HUES64 (cell line): ENCODE results near the gene SLC45A1.

Source experiments
- H3K27ac ChIP-seq: 2 replicates; pipeline ENCODE4 v1.7.0; 2013; ENCODE audit warnings: low read depth, low read length, inconsistent platforms
- H3K27me3 ChIP-seq: 2 replicates; pipeline ENCODE4 v1.6.1; 2013; ENCODE audit warnings: mild to moderate bottlenecking, low read length; ENCODE audit not compliant: insufficient read depth
- H3K36me3 ChIP-seq: 2 replicates; pipeline ENCODE4 v1.6.1; 2013; ENCODE audit warnings: mild to moderate bottlenecking, low read length; ENCODE audit not compliant: insufficient read depth
- H3K4me1 ChIP-seq: 2 replicates; pipeline ENCODE4 v1.6.1; 2013; ENCODE audit warnings: mild to moderate bottlenecking, low read length, moderate library complexity; ENCODE audit not compliant: insufficient read depth
- H3K4me3 ChIP-seq: 2 replicates; pipeline ENCODE4 v1.5.1; 2013; ENCODE audit warnings: mild to moderate bottlenecking, low read length, moderate library complexity
- H3K9ac ChIP-seq: 2 replicates; pipeline ENCODE4 v1.6.1; 2013; ENCODE audit warnings: mild to moderate bottlenecking, low read depth, low read length
- H3K9me3 ChIP-seq: 2 replicates; pipeline ENCODE4 v1.6.1; 2013; ENCODE audit warnings: low read depth, low read length; ENCODE audit not compliant: insufficient read depth
- WGBS: fragments of 150-250, 120-280 bp; methylation state at CpG from one replicate; pipeline ENCODE4 v1.1.7; 2013; ENCODE audit warnings: missing lambda C conversion rate; 5-methylcytosine and 5-hydroxymethylcytosine counted together

Gene SLC45A1

DNA sequence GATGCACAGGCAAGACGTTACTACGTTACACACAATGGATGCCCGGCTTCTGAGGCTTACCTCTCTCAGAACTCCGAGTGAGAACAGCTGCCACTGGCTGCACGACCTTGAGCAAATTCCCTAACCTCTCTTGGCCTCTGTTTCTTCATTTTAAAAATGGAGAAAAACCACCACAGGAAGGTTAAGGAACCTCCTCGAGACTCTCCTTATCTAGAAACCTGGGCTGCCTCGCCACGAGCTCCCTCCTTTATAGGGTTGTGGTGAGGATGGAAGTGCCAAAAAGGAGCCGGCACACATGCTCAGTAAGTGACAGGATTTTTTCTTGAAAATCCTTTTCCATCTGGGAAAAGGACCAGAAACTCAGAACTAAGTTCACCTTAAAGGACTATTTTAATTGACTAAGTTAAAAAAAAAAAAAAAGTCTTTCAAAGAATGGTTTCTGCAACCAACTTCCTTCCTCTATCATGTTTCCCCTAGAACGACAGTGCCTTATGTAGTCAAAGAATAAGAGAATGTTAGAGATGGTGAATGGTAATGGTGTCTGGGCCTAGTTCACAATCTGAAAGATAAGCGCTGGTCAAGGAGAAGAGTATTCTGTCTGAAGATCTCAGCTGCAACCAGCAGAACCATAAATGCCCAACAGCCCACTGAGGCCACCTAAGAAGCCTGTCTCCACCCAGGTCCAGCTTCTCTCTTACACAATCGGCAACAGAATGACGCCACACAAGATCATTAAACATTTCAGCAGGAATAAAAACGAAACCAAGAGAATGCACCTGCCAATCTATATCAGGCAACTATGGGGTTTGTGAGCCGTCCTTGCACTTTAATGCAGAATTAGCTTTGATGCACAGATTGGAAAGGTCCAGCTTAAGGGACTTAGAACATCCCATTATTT is 64.9 kb downstream of the SLC45A1 start:
- no peak overlapping the region for H3K9ac ChIP-seq
- no peaks in the 10 kb centered on the region for H3K36me3 ChIP-seq
- H3K4me1 ChIP-seq = peaks cover 37% of the 10 kb centered on the region
- H3K9me3 ChIP-seq = no peaks in the 10 kb centered on the region
- H3K27ac ChIP-seq = 0 out of 2 replicates have a peak overlapping the region, but pooled peaks have one; percentile 1
- H3K4me3 ChIP-seq = no peak overlapping the region
- WGBS = 92% methylated on average over 14 of the region's 15 CpGs
- H3K27me3 ChIP-seq = no peaks in the 10 kb centered on the region

DNA sequence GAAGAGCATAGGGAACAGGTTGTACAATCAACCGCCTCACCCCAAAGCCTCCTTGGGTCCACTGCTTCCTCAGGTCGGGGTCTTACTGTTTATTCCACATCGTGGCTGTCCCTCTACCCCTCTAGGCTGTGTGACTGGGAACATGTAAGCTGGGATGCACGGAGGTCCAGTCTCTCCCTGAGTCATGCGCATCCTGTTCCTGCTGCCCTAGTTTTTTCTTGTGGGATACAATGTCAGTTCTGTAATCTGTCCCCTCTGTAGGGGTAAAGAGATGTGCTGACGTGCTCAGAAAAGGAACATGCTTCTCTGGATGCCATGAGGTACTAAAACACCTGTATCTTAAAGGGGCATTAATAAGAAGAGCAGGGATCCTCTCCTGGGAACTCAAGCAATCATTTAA is 66.2 kb downstream of the SLC45A1 start:
- Histone ChIP-seq H3K27me3 (no peaks in the 10 kb centered on the region), H3K9me3 (no peaks in the 10 kb centered on the region), H3K4me3 (no peak overlapping the region), H3K36me3 (0 out of 2 replicates have a peak, but pooled peaks cover under 1% of the 10 kb centered on the region), H3K4me1 (peaks cover 31% of the 10 kb centered on the region), H3K27ac (no peak overlapping the region), H3K9ac (no peak overlapping the region)
- WGBS = 96% methylated on average over 6 of the region's 6 CpGs

DNA sequence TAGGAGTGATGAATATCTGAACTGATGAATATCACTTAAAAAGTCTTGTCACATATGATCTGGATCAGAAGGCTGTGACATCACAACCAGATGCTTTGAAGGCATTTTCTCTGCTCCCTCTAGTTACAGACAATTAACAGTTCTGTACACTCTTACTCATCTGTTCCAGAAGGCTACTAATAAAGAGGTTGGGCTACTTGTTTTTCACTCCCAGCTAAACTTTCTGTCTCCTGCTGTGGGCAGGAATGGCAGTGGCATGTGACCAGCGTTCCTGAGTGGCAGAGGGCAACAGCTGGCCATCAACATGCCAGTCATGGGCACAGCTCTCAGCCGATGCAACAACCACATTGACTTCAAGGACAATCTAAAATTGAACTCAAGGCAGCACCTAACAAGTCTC is 66.7 kb downstream of the SLC45A1 start:
- H3K27me3 ChIP-seq = no peaks in the 10 kb centered on the region
- no peak overlapping the region for H3K4me3 ChIP-seq
- peaks cover 4% of the 10 kb centered on the region for H3K36me3 ChIP-seq
- H3K9me3 ChIP-seq = no peaks in the 10 kb centered on the region
- H3K9ac ChIP-seq = no peak overlapping the region
- 89% methylated on average over 2 of the region's 2 CpGs for WGBS
- H3K27ac ChIP-seq = no peak overlapping the region
- H3K4me1 ChIP-seq = peaks cover 31% of the 10 kb centered on the region

DNA sequence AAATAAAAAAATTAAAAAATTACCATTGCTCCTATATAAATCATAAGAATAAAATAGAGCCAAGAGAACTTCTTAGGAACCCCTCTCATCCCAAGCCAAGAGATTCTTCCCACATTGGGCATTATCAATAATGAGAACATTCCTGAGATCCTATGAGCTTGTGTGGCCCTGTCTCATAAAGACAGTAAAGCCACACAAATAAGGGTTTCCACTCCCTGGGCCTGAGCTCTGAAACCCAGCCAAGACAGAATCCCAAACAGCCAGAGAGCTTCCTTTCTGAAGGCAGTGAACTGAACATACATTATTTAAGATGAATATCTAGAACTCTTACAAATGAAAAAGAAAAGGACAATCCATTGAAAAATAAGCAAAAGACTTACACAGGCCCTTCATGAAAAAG is 68.3 kb downstream of the SLC45A1 start:
- Histone ChIP-seq H3K4me1 (peaks cover 30% of the 10 kb centered on the region), H3K4me3 (no peak overlapping the region), H3K9ac (no peak overlapping the region), H3K27me3 (no peaks in the 10 kb centered on the region), H3K9me3 (no peaks in the 10 kb centered on the region), H3K27ac (no peak overlapping the region), H3K36me3 (peaks cover 11% of the 10 kb centered on the region)

DNA sequence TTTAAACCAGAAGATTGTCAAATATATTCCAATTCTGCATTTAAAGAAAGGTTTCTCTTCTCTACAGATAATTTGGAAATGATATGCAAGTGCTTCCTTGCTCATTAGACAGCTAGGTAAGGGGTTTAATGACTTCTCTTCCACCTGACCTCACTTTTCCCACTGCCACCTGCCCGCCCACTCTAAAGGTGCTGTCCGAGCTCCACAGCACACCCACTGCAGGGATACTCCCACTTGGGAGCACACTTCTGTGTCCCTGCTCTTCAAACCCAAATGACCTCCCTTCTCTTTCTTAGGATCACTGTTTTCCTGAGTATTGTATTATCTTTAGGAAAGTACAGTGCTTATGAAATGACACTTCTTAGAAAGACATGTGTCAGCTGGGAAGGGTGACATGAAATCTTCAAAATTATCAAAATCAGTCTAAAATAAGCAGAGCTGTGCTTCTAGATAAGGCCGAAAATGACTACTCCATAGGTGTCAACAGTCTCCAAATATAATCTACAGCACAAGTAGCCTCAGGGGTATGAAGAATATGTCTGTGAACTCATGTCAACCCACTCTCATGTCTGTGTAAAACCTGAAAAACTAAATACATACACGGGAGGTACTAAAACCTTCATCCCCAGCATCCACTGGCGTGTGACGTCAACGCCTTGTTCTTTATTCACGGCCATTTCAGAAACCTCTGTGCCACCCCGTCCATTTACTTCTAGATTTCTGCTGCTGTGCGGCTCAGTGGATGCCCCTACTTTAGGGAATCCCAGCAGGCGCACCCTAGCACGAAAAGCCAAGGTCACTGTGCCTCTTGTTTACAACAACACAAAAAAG is 71.0 kb downstream of the SLC45A1 start:
- H3K27me3 ChIP-seq = no peaks in the 10 kb centered on the region
- peaks cover 12% of the 10 kb centered on the region; the same call in 1 of the 2 replicates for H3K4me1 ChIP-seq
- H3K9me3 ChIP-seq = no peaks in the 10 kb centered on the region
- H3K27ac ChIP-seq = no peak overlapping the region
- peaks cover 14% of the 10 kb centered on the region for H3K36me3 ChIP-seq
- no peak overlapping the region for H3K9ac ChIP-seq
- H3K4me3 ChIP-seq = no peak overlapping the region
- WGBS = 95% methylated on average over 12 of the region's 12 CpGs

DNA sequence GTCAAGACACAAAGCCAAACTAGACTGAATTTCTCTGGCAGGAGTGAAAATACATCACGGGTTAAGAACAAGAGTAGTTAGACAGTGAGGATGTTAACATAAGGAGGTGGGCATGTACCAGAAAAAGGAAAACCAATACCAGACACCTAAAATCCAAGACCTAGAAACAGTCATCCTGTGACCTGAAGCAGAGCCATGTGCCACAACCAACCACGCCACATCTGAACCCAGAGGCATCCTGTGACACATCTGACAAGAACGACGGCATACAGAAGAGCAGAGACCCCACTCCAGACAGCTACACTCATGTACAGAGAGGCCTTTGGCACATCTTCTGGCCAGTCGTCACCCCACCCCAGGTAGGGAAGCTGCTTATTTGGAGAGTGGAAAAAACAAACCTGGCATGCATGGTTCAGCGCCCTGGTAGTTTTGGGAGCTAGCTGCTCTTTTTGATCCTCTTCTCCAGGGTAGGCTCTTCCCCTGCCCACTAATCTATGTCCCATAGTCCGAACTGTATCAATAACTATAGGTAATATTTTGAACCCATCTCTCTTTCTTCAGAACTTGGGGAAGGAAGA is 72.1 kb downstream of the SLC45A1 start:
- no peak overlapping the region for H3K4me3 ChIP-seq
- no peak overlapping the region for H3K27ac ChIP-seq
- no peaks in the 10 kb centered on the region for H3K9me3 ChIP-seq
- H3K9ac ChIP-seq = no peak overlapping the region
- no peaks in the 10 kb centered on the region for H3K27me3 ChIP-seq
- H3K4me1 ChIP-seq = peaks cover 13% of the 10 kb centered on the region; the same call in 1 of the 2 replicates
- WGBS = 93% methylated on average over 6 of the region's 7 CpGs
- H3K36me3 ChIP-seq = peaks cover 14% of the 10 kb centered on the region

DNA sequence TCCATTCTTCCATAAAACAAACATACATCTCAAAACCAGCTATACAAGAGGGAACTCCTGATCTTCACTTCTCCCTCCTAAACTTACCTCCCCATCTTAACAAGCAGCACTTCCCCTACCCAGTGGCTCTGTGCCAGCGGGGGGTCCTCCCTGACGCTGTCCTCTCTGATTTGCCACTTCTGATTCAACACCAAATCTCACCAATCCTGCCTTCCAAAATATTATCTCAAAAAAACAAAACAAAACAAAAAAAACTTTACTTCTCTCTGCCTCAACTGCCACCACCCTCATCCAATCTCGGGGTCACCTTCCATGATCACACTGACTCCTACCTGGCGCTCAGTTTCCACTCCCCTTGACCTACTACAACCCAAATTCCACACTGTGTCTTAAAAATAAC is 72.8 kb downstream of the SLC45A1 start:
- Histone ChIP-seq H3K9me3 (no peaks in the 10 kb centered on the region), H3K4me3 (no peak overlapping the region), H3K4me1 (peaks cover 14% of the 10 kb centered on the region), H3K27me3 (no peaks in the 10 kb centered on the region), H3K9ac (no peak overlapping the region), H3K36me3 (peaks cover 14% of the 10 kb centered on the region), H3K27ac (no peak overlapping the region)
- WGBS = 84% methylated on average over 4 of the region's 4 CpGs

DNA sequence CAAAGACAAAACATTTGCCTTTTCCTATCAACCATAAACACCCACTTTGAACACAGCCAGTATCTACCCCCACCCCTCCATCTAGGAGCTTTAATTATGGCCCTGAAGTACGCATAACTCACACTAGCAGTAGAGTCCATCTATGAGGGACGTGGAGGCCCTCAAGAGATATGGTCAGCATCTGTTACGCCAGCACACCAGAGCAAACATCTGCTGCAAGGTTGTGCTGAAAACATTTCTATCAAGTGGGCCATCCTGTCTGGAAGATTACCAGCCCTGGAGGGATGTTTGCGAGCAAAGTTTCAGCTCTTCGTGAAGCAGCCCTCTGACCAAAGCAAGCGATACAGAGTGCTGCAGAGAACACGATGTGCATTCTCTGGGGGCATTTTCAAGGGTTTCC is 74.6 kb downstream of the SLC45A1 start:
- Histone ChIP-seq H3K9me3 (no peaks in the 10 kb centered on the region), H3K4me1 (peaks cover 26% of the 10 kb centered on the region), H3K9ac (no peak overlapping the region), H3K27me3 (no peaks in the 10 kb centered on the region), H3K27ac (no peak overlapping the region), H3K36me3 (peaks cover 17% of the 10 kb centered on the region), H3K4me3 (no peak overlapping the region)
- WGBS = 96% methylated on average over 7 of the region's 7 CpGs
